CD4-positive, alpha-beta T cell treated with Interleukin-6 for 4 hours (primary cell): ENCODE measurements around the gene CTNNBL1.

Experiments
- DNase-seq: peaks from one replicate; pipeline ENCODE4 v3.0.0-alpha.2; 2020; ENCODE audit warnings: mixed read lengths

Gene CTNNBL1

GRCh38 chr20:37885593-37886503, 192.0 kb downstream of the CTNNBL1 start:
- no peak for DNase-seq

- no peak for DNase-seq
Observed at GRCh38 chr20:37886851-37887297, 193.0 kb downstream of the CTNNBL1 start.

GRCh38 chr20:37888641-37889040, 194.8 kb downstream of the CTNNBL1 start:
- DNase-seq: no peak

- no peak for DNase-seq
Observed at GRCh38 chr20:37890108-37890507, 196.3 kb downstream of the CTNNBL1 start.

GRCh38 chr20:37890643-37891042, 196.8 kb downstream of the CTNNBL1 start:
- no peak for DNase-seq

- no peak for DNase-seq
Observed at GRCh38 chr20:37892001-37892400, 198.2 kb downstream of the CTNNBL1 start.

- no peak for DNase-seq
Observed at GRCh38 chr20:37893566-37894241, 199.9 kb downstream of the CTNNBL1 start.

- no peak for DNase-seq
Observed at GRCh38 chr20:37894454-37894853, 200.6 kb downstream of the CTNNBL1 start.

GRCh38 chr20:37895166-37895565, 201.3 kb downstream of the CTNNBL1 start:
- DNase-seq: no peak

GRCh38 chr20:37896932-37897548, 203.2 kb downstream of the CTNNBL1 start:
- no peak for DNase-seq

GRCh38 chr20:37898233-37899104, 204.6 kb downstream of the CTNNBL1 start:
- DNase-seq: no peak

- no peak for DNase-seq
Observed at GRCh38 chr20:37899105-37900045, 205.5 kb downstream of the CTNNBL1 start.

GRCh38 chr20:37901240-37901639, 207.4 kb downstream of the CTNNBL1 start:
- no peak for DNase-seq

- DNase-seq: no peak
Observed at GRCh38 chr20:37901654-37902503, 208.0 kb downstream of the CTNNBL1 start.

GRCh38 chr20:37902504-37903313, 208.9 kb downstream of the CTNNBL1 start, which contains the start of gene VSTM2L:
Gene VSTM2L (plus strand): TSS chr20:37903127. CDS start chr20:37903351, 224 bp downstream.
- DNase-seq: no peak

GRCh38 chr20:37903317-37904007, 209.6 kb downstream of the CTNNBL1 start:
- DNase-seq: no peak

- no peak for DNase-seq
Observed at GRCh38 chr20:37904008-37904642, 210.3 kb downstream of the CTNNBL1 start.

- DNase-seq: no peak
Observed at GRCh38 chr20:37904845-37905373, 211.1 kb downstream of the CTNNBL1 start.
